ENCODE results near the gene GARIN5B.

GARIN5B gene

DNA sequence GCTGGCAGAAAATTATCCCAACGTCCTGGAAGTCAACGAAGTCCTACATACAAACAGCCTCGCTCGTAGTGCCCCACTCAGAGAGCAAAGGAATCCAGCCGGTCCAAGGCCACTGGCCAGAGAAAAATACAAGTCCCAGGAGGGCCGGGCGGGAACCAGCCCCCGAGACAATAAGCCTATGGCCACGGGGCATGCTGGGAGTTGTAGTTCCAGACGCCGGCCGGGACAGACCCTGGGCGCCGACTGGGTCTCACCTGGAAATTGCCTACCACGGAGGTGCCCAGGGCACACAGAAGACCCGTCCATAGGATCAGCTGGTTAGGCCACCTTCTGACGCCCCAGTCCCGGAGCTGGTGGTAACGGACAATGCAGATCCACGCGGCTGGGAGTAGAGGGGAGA is 43.3 kb downstream of the GARIN5B start:
- DNase-seq: no peak

DNA sequence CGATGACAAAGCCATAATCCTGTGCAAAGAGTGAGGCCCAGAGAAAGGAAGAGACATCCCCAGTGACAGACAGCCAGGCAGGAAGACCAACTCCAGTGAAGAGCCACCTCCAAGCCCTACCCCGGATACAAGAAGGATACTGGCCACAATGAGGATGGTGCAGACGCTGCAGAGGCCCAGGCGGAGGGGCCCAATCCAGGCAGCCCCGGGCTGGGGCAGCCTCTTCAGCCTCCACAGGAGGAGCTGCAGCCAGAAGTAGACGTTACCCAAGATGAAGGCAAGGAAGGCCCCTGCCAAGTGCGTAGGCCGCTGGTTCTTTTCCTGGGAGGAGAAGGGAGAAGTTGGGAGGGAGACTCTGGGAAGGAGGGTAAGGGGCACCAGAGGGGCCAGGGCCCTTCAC is 46.4 kb downstream of the GARIN5B start:
- no peak for DNase-seq

- DNase-seq: no peak
Observed at GRCh38 chr19:55315956-55316525, 47.0 kb downstream of the GARIN5B start.

DNA sequence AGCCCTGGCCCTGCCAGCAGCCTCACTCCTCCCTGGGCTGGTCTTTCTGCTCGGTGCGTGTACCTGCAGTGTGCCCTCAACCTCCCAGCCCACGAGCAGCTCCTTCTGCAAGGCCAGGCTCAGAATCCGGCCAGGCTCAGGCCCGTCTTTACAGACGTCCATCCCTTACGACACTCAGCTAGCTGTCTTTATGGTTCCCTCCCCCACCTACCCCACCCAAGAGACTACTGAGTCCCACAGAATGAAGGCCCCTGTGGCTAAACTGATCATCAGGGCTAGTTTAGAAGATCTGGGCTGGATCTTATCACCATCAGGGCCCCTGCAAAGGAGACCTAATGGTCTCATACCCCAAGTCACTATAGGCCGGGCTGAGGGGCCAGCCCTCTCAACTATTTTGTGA is 48.7 kb downstream of the GARIN5B start:
- DNase-seq: no peak

- DNase-seq: no peak
Observed at GRCh38 chr19:55312621-55313512, 50.2 kb downstream of the GARIN5B start.

- no peak for DNase-seq
Observed at GRCh38 chr19:55311797-55312196, 51.3 kb downstream of the GARIN5B start.

DNA sequence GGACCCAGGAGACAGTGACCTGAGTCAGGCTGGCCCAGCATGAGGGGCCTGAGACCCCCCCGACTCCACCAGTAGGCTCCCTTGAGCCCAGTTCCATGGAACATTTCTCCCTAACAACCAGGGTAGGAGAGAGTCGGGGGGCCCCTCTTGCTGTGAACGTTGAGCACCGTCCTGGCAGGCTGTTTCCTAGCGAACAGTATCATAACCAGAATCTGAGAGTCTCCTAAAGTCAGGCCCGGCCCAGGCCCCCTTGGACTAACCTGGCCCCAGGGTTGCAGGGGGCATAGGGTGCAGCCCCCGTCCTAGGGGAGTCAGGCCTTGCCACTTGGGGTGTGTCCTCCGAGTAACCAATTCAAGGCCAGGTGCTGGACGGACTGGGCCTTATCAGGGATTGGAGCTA is 51.7 kb downstream of the GARIN5B start:
- DNase-seq: no peak

GRCh38 chr19:55310498-55310897 is 52.6 kb downstream of the GARIN5B start:
- no peak for DNase-seq

DNA sequence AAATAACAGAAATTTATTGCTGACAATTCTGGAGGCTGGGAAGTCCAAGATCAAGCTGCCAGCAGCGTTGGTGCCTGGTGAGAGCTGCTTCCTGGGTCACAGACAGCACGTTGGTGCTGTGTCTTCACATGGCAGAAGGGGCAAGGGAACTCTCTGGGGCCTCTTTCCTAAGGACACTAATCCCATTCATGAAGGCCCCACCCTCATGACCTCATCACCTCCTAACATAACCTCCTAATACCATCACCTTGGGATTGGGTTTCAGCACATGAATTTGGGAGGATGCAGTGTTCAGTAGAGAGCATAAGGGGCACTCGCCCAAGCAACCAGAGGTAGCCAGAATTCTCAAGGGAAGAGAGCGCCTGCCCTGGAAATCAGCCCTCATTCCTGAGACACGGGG is 53.6 kb downstream of the GARIN5B start:
- DNase-seq: no peak

GRCh38 chr19:55308281-55308680 is 54.8 kb downstream of the GARIN5B start:
- no peak for DNase-seq

- no peak for DNase-seq
Observed at GRCh38 chr19:55306712-55307111, 56.3 kb downstream of the GARIN5B start.

DNA sequence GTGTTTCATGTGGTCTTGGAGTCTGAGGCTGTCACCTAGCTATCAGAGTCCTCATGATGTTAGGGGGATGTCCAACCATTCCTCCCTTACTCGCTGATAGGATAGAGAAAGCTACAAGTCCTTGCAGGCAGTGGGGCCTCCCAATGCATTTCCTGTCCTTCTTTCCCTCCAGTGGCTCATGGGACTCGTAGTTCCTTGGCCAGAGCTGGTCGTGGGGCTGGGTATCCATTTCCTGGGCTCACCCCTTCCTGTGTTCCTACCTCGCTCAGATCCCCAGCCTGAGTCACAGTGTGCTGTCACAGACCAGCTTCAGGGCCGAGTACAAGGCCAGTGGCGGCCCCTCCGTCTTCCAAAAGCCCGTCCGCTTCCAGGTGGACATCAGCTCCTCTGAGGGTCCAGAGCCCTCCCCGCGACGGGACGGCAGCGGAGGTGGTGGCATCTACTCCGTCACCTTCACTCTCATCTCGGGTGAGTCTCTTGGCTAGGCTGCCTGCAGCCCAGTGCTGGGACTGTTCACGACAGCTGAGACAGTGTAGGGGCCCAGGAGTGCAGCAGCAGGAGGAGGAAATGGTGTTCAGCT is 57.0 kb downstream of the GARIN5B start:
- no peak for DNase-seq

DNA sequence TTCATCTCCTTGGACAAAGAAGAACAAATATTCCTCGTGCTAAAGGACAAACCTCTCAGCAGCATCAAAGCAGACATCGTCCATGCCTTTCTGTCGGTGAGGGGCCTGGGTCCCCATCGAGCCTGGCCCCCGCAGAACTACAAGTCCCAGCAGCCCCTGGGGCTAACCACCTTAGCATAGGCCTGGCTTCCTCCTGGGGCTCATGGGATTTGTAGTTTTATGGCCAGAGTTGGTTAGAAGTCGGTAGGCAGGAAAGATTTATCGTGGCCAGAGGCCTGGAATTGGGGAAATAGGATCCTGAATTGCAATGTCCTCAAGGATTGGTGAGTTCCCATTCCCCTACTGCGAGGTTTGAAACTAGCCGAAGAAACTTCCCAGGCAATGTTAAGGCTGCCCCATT is 57.6 kb downstream of the GARIN5B start:
- DNase-seq: peak; percentile 11

DNA sequence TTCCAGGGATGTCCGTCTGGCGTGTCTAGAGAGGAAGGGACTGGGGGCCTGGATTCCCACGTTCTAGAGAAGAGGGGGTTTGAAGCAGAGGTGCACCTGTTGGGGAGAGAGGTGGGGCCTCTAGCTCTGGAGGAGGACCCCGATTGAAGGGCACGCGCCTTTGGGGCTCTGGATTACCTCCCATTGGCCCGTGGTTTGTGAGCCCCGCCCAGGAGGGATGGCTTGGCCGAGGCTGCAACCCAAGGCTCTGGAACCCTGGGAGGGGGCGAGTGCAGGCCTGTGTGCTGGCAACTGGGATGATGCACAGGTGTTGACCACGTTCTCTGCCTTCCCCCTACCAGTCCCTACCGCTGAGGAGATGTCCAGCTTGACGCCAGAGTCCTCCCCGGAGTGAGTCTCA is 58.1 kb downstream of the GARIN5B start:
- DNase-seq: no peak

Measured in NCI-H1092 (cell line).